Neural progenitor cell (in vitro differentiated cells): ENCODE data around the gene BCORL1.

Source experiments
- CTCF ChIP-seq: fragments of 200-600 bp; sonication (generic); IDR thresholded peaks from 2 replicates; pipeline ENCODE4 v1.5.1; 2017; ENCODE audit warnings: antibody characterized with exemption, mild to moderate bottlenecking
- EZH2phosphoT487 ChIP-seq: fragments of 200-600 bp; sonication (generic); IDR thresholded peaks from 2 replicates; pipeline ENCODE4 v1.6.1; 2017; ENCODE audit warnings: antibody characterized with exemption

- TF ChIP-seq EZH2phosphoT487: no peak
- no peak for TF ChIP-seq CTCF
These were observed 5.4 kb downstream of the BCORL1 start for GRCh38 chrX:129987871-129988270.
